ENCODE measurements around the gene CCIN. TPM values are rescaled to one million over a fixed set of nuclear protein-coding genes. Genes with fewer than 3 reads are reported as not detected.
A peak's percentile ranks its signal among the peaks of the same experiment; 100 is the strongest.

Gene CCIN
- total RNA-seq, 1 experiment from 2014 or later, result 0.20 TPM

DNA sequence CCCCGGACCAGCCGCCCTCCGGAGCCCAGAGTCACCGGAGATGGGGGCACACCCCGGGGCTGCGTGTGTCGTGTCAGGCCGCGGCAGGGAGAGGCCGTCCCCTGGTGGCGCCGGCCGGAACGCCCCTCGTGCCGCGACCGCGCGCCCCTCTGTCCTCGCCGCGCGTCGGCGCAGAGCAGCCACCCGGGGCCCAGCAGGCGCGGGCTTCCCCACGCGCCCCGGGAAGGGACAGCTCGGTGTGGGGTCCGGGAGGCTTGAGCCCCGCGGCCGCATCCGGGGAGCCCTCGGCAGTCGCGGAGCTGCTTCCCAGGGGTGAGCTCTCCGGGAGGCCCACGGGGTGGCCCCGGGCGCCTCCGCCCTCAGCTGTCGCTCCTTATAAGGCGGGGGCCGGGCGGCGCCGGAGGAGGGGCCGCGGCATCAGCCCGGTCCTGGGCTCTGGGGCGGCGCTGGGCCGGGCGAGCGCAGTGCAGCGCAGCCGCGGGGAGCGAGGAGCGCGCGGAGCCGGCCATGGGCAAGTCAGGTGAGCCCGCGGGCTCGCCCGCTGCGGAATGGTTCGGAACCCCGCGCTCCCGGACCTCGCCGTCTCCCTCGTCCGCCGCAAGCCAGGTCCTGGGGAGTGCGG is 32.8 kb upstream of the CCIN start, which contains the start of gene GLIPR2:
GLIPR2 (plus strand) TSS at position 462 of the 622 bp plus-strand sequence; CDS start at position 508, 46 bp downstream.
- DNase-seq (ENCODE audit: low read depth, low spot score) (peak; percentile 26), ATAC-seq (peak; percentile 98)
- no TSS peak for BruUV-seq (replicated peaks)
- H3K79me2 ChIP-seq (ENCODE audit: insufficient read depth, low read length), result no peaks in the 10 kb centered on the region
- H2AFZ ChIP-seq (ENCODE audit: low read depth, low read length, poor library complexity, severe bottlenecking), result peak within 1 kb of the TSS; percentile 26
- H3K4me1 ChIP-seq (ENCODE audit: control insufficient read depth in 1 of 2, insufficient read depth in 2 of 2, low read length in 2 of 2), result peaks cover 0 to 20% of the 10 kb centered on the region in 2 experiments; a peak in 1 of 4 replicates
- ChIA-PET CTCF (interaction anchor here (0.8 kb wide), 1 partner anchor 29 kb away, joined by 3 read pairs; no protein-coding TSS in a partner anchor), RAD21 (ENCODE audit: low non-redundant PET in 1 of 2, low total read pairs in 2 of 2, uncharacterized antibody in 2 of 2, unreplicated experiment in 2 of 2) (interaction anchor here in 1 of 2 experiments (0.5 kb wide), 1 partner anchor 268 kb away, joined by 3 read pairs; no protein-coding TSS in a partner anchor), POLR2A (interaction anchor here (1.6 kb wide), 1 partner anchor 54 kb away, joined by 3 read pairs; the partner anchor contains the start of gene CLTA)
- peak within 1 kb of the TSS; percentile 66 for H3K9ac ChIP-seq (ENCODE audit: low read length)
- H3K4me2 ChIP-seq (ENCODE audit: low read length), result peak within 1 kb of the TSS; percentile 92
- no peaks in the 10 kb centered on the region for H3K36me3 ChIP-seq (ENCODE audit: control insufficient read depth in 1 of 2, insufficient read depth in 2 of 2, low read length in 2 of 2)
- peak within 1 kb of the TSS; percentile 52; the same call in 1 of the 2 replicates for H3K27ac ChIP-seq (ENCODE audit: low read depth, low read length)
- no peaks in the 10 kb centered on the region for H4K20me1 ChIP-seq (ENCODE audit: insufficient read depth)
- H3K9me3 ChIP-seq (ENCODE audit: control insufficient read depth in 1 of 2, insufficient read depth in 1 of 2, low read depth in 1 of 2, low read length in 2 of 2), result no peaks in the 10 kb centered on the region
- TF ChIP-seq ZFX (IDR thresholded peaks at IDR 0.05), result peak; percentile 39; the same call in 1 of the 2 replicates
- TF ChIP-seq, protein P1, sequence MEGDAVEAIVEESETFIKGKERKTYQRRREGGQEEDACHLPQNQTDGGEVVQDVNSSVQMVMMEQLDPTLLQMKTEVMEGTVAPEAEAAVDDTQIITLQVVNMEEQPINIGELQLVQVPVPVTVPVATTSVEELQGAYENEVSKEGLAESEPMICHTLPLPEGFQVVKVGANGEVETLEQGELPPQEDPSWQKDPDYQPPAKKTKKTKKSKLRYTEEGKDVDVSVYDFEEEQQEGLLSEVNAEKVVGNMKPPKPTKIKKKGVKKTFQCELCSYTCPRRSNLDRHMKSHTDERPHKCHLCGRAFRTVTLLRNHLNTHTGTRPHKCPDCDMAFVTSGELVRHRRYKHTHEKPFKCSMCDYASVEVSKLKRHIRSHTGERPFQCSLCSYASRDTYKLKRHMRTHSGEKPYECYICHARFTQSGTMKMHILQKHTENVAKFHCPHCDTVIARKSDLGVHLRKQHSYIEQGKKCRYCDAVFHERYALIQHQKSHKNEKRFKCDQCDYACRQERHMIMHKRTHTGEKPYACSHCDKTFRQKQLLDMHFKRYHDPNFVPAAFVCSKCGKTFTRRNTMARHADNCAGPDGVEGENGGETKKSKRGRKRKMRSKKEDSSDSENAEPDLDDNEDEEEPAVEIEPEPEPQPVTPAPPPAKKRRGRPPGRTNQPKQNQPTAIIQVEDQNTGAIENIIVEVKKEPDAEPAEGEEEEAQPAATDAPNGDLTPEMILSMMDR (IDR thresholded peaks at IDR 0.05 in 2 of 3, conservative IDR thresholded peaks at IDR 0.05 in 1 of 3; ENCODE audit: borderline replicate concordance in 1 of 3, insufficient read depth in 1 of 3, low read depth in 2 of 3, low read length in 2 of 3), result no peak
- peak; percentile 66 for TF ChIP-seq POLR2A (IDR thresholded peaks at IDR 0.05; ENCODE audit: borderline replicate concordance, extremely low read depth, insufficient read depth, insufficient read length)
- TF ChIP-seq POLR2AphosphoS5 (IDR thresholded peaks at IDR 0.05; ENCODE audit: low read depth, low read length), result peak; percentile 82
- no peak for TF ChIP-seq CEBPB (IDR thresholded peaks at IDR 0.05; ENCODE audit: low read depth)
- TF ChIP-seq SRF (IDR thresholded peaks at IDR 0.05; ENCODE audit: low read depth), result peak; percentile 96
- H3K27me3 ChIP-seq (ENCODE audit: insufficient read depth, low read length), result no peaks in the 10 kb centered on the region
- peak within 1 kb of the TSS; percentile 58 to 72 for H3K4me3 ChIP-seq (replicated peaks in 1 of 2; ENCODE audit: low read depth in 1 of 2, low read length in 2 of 2)
- intact Hi-C loops (cut with micrococcal nuclease), result no loop called here
- no peaks in the 10 kb centered on the region for H3K9me2 ChIP-seq (ENCODE audit: insufficient read depth)

All from HCT116 (cell line).